SU-DHL-6 (cell line): Measurements from ENCODE around the gene ERGIC3.
A peak's percentile ranks its signal among the peaks of the same experiment; 100 is the strongest.
"Not testable (repeated sequence)": the region's sequence is repeated elsewhere in the genome, so short reads cannot be mapped to it uniquely, and the experiment has no call there.

Source experiments
- H2AFZ ChIP-seq: fragments of 200-600 bp; sonication (generic); 2 replicates; pipeline ENCODE4 v1.6.1; 2014; ENCODE audit warnings: low read depth, mild to moderate bottlenecking, moderate library complexity, mixed read lengths, antibody characterized with exemption, low read length; ENCODE audit not compliant: severe bottlenecking
- H3F3A ChIP-seq: fragments of 200-600 bp; shearing (Covaris generic); 2 replicates; pipeline ENCODE4 v1.6.0; 2016; ENCODE audit warnings: antibody characterized with exemption, mild to moderate bottlenecking; ENCODE audit not compliant: insufficient read depth
- H3K27ac ChIP-seq: fragments of 200-600 bp; sonication (generic); 2 replicates; pipeline ENCODE4 v1.5.1; 2016; ENCODE audit warnings: low read depth, mild to moderate bottlenecking, low read length, moderate library complexity, mixed read lengths
- H3K27me3 ChIP-seq: fragments of 200-600 bp; sonication (generic), shearing (Covaris generic); 2 replicates; pipeline ENCODE4 v1.6.0; 2014; ENCODE audit warnings: mild to moderate bottlenecking, low read length
- H3K36me3 ChIP-seq: fragments of 200-600 bp; sonication (generic); 2 replicates; pipeline ENCODE4 v1.6.1; 2014; ENCODE audit warnings: mild to moderate bottlenecking, low read length, mixed read lengths
- H3K4me2 ChIP-seq: fragments of 300-600, 200-600 bp; shearing (Covaris generic), sonication (generic); 2 replicates; pipeline ENCODE4 v1.6.0; 2014; ENCODE audit warnings: low read length, low read depth, mild to moderate bottlenecking; ENCODE audit not compliant: poor library complexity, severe bottlenecking
- H3K4me3 ChIP-seq: fragments of 200-600 bp; sonication (generic); 2 replicates; pipeline ENCODE4 v1.5.1; 2014; ENCODE audit warnings: antibody characterized with exemption, low read length, mild to moderate bottlenecking, mixed read lengths; ENCODE audit not compliant: insufficient read depth, poor library complexity, severe bottlenecking
- H3K79me2 ChIP-seq: fragments of 200-600 bp; sonication (generic); 2 replicates; pipeline ENCODE4 v1.6.1; 2014; ENCODE audit warnings: mild to moderate bottlenecking, low read length, moderate library complexity; ENCODE audit not compliant: insufficient read depth
- H3K9ac ChIP-seq: fragments of 200-600 bp; sonication (generic); 2 replicates; pipeline ENCODE4 v1.7.0; 2014; ENCODE audit warnings: mild to moderate bottlenecking, low read length
- H3K9me2 ChIP-seq: fragments of 200-600 bp; sonication (generic); replicated peaks from 2 replicates; pipeline ENCODE4 v1.6.1; 2014; ENCODE audit warnings: low read length; ENCODE audit not compliant: insufficient read depth
- H3K9me3 ChIP-seq: fragments of 200-600 bp; sonication (generic); 2 replicates; pipeline ENCODE4 v1.6.1; 2014; ENCODE audit warnings: low read length, mixed read lengths; ENCODE audit not compliant: insufficient read depth
- H4K20me1 ChIP-seq: fragments of 200-600 bp; sonication (generic); 2 replicates; pipeline ENCODE4 v1.6.1; 2014; ENCODE audit warnings: low read depth, mild to moderate bottlenecking, antibody characterized with exemption, low read length, moderate library complexity, mixed read lengths
- EZH2phosphoT487 ChIP-seq: fragments of 200-600 bp; sonication (generic), shearing (Covaris generic); conservative IDR thresholded peaks from 2 replicates; pipeline ENCODE4 v1.6.1; 2018; ENCODE audit warnings: mild to moderate bottlenecking, antibody characterized with exemption, low read length, moderate library complexity, mixed read lengths
- TF ChIP-seq, protein P1 (sequence below): fragments of 200-600 bp; sonication (generic); IDR thresholded peaks from one replicate; pipeline ENCODE4 v1.5.1; 2017; ENCODE audit warnings: antibody characterized with exemption, mild to moderate bottlenecking, low read length, moderate library complexity; ENCODE audit not compliant: insufficient read depth, poor library complexity, severe bottlenecking

The ERGIC3 gene

DNA sequence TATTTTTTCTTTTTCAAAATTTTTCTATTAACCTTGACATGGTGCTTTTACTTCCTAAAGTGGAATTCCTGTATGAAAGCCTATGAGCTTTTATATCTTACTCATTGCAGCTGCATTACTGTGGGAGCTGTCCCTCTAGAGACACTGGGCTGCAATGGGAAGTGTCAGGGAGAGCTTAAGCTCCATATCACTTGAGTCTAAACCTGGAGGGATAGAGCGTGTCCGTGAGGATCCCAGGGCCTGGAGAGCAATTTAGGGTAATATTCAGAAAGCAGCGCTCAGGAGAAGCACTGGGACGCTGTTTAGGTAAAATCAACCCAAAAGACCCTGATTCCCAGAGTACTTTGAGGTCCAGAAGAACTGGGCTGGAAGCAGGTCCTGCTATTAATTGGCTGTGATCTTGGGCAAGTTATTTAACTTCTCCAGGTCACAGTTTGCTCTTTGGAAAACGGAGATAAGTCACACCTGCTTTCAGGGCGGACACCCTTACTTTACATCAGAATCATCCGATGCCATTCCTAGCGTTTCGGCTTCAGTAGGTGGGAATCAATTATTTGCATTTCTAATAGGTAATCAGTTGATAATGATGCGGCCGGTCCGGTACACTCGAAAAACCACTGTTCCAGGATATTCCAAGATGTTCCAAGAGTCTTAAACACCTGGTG is 628 bp upstream of the ERGIC3 start:
- Histone ChIP-seq H3K27me3 (no peaks in the 10 kb centered on the region), H3K79me2 (no peaks in the 10 kb centered on the region), H3F3A (peaks cover 14% of the 10 kb centered on the region; the same call in 1 of the 2 replicates), H4K20me1 (no peaks in the 10 kb centered on the region), H3K4me2 (peak overlapping the region; percentile 87), H3K9ac (peak overlapping the region; percentile 76), H3K4me3 (peak overlapping the region; percentile 82), H2AFZ (peak overlapping the region; percentile 76), H3K9me3 (no peaks in the 10 kb centered on the region), H3K36me3 (no peaks in the 10 kb centered on the region), H3K9me2 (no peaks in the 10 kb centered on the region), H3K27ac (no peak overlapping the region; the same call in 1 of the 2 replicates)
- TF ChIP-seq EZH2phosphoT487 = no peak
- TF ChIP-seq, protein P1, sequence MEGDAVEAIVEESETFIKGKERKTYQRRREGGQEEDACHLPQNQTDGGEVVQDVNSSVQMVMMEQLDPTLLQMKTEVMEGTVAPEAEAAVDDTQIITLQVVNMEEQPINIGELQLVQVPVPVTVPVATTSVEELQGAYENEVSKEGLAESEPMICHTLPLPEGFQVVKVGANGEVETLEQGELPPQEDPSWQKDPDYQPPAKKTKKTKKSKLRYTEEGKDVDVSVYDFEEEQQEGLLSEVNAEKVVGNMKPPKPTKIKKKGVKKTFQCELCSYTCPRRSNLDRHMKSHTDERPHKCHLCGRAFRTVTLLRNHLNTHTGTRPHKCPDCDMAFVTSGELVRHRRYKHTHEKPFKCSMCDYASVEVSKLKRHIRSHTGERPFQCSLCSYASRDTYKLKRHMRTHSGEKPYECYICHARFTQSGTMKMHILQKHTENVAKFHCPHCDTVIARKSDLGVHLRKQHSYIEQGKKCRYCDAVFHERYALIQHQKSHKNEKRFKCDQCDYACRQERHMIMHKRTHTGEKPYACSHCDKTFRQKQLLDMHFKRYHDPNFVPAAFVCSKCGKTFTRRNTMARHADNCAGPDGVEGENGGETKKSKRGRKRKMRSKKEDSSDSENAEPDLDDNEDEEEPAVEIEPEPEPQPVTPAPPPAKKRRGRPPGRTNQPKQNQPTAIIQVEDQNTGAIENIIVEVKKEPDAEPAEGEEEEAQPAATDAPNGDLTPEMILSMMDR = no peak

DNA sequence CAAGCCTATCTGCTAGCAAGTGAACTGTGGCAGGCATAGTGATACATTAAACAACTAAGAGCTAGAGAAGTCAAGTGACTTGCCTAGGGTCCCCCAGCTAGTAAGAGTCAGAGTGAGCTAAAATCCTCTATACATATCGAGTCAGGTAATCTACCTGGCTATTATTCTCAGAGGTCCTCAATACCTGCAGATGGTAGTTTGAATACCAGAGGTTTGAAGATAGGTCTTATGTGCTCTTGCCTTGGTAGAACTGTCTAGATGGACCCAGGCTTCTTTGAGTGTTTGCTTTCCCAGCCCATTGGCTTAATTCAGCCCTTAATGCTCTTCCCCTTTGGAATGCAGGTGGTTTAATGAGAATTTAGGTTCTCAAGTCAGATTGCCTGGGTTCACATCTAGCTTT is 1.1 kb downstream of the ERGIC3 start:
- Histone ChIP-seq H3K9me3 (no peaks in the 10 kb centered on the region), H3K4me2 (peak overlapping the region; percentile 87), H3K4me3 (no peak overlapping the region), H3K27ac (no peak overlapping the region), H2AFZ (no peak overlapping the region), H3K27me3 (no peaks in the 10 kb centered on the region), H4K20me1 (no peaks in the 10 kb centered on the region), H3K79me2 (no peaks in the 10 kb centered on the region), H3K36me3 (no peaks in the 10 kb centered on the region), H3K9ac (no peak overlapping the region), H3K9me2 (no peaks in the 10 kb centered on the region), H3F3A (peaks cover 14% of the 10 kb centered on the region; the same call in 1 of the 2 replicates)
- TF ChIP-seq, protein P1 = no peak
- no peak for TF ChIP-seq EZH2phosphoT487

DNA sequence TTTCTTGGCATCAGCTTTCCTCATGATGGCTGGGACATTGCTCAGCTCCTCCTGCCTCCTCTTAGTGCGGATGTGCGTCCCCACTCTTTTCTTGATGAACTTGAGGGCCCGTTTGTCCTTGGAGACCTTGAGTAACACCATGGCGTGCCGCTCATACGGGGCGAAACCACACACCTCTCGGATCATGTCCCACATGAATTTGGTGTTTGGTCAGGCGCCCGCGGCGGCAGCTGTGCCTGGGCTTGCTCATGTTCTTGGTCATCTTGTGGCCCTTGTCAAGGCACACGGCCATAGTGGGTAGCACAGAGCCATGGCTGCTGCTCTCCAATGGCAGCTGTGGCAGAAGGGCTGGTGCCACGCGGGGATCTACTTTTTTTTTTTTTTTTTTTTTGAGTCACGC is 2.6 kb downstream of the ERGIC3 start:
- H3K36me3 ChIP-seq = peaks cover 5% of the 10 kb centered on the region; the same call in 1 of the 2 replicates
- no peaks in the 10 kb centered on the region for H3K27me3 ChIP-seq
- H3K9ac ChIP-seq = no peak overlapping the region
- H3K27ac ChIP-seq = no peak overlapping the region
- H3K79me2 ChIP-seq = no peaks in the 10 kb centered on the region
- H4K20me1 ChIP-seq = no peaks in the 10 kb centered on the region
- TF ChIP-seq, protein P1 = no peak
- TF ChIP-seq EZH2phosphoT487 = no peak
- H3K4me2 ChIP-seq = no peak overlapping the region
- H3K9me3 ChIP-seq = no peaks in the 10 kb centered on the region
- no peak overlapping the region for H3K4me3 ChIP-seq
- H2AFZ ChIP-seq = no peak overlapping the region
- H3K9me2 ChIP-seq = no peaks in the 10 kb centered on the region
- peaks cover 11% of the 10 kb centered on the region; the same call in 1 of the 2 replicates for H3F3A ChIP-seq

DNA sequence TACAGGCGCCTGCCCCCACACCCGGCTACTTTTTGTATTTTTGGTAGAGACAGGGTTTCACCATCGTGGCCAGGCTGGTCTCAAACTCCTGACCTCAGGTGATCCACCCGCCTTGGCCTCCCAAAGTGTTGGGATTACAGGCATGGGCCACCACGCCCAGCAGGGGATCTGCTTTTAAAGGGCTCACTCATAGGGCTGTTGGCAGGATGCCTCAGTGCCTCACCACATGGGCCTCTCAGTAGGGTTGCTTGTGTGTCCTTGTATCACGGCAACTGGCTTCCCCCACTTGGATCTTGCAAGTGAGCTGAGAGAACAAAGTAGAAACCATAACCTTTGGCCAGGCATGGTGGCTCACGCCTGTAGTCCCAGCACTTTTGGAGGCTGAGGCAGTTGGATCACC is 3.1 kb downstream of the ERGIC3 start:
- H3K9me3 ChIP-seq, H3K9ac ChIP-seq, H4K20me1 ChIP-seq, H3K79me2 ChIP-seq, H3F3A ChIP-seq, H3K27me3 ChIP-seq, H2AFZ ChIP-seq, H3K4me3 ChIP-seq, H3K4me2 ChIP-seq, H3K36me3 ChIP-seq, H3K27ac ChIP-seq, H3K9me2 ChIP-seq: not testable (repeated sequence)
